ENCODE measurements around the gene TUBA1C. TPM values are rescaled to one million over a fixed set of nuclear protein-coding genes. Genes with fewer than 3 reads are reported as not detected.

TUBA1C gene
- total and polyA plus RNA-seq, 11 donors, result 35.2 to 554 (median 68.8) TPM

- Histone ChIP-seq H3K27ac (no peak overlapping the region), H3K4me1 (peaks cover 0 to 4% (median 2%) of the 10 kb centered on the region in 12 donors), H3K27me3 (peaks cover 0 to 28% (median 3%) of the 10 kb centered on the region in 9 donors), H3K9me3 (no peaks in the 10 kb centered on the region), H3K36me3 (no peaks in the 10 kb centered on the region), H3K4me3 (no peak overlapping the region)
- no peak for DNase-seq
- intact Hi-C loops (cut with DNase I), result loop anchor here in 7 of 10 donors (2.0 to 10.0 kb wide), 6 partner anchors 49 to 227 kb away; partner anchors contain the start of genes C1QL4 (in 3 of the 7) and DNAJC22 (in 1 of the 7)
- WGBS, 4 donors, result 53 to 56% (median 55%) methylated on average over 6 of the region's 6 CpGs
- TF ChIP-seq, protein P1, sequence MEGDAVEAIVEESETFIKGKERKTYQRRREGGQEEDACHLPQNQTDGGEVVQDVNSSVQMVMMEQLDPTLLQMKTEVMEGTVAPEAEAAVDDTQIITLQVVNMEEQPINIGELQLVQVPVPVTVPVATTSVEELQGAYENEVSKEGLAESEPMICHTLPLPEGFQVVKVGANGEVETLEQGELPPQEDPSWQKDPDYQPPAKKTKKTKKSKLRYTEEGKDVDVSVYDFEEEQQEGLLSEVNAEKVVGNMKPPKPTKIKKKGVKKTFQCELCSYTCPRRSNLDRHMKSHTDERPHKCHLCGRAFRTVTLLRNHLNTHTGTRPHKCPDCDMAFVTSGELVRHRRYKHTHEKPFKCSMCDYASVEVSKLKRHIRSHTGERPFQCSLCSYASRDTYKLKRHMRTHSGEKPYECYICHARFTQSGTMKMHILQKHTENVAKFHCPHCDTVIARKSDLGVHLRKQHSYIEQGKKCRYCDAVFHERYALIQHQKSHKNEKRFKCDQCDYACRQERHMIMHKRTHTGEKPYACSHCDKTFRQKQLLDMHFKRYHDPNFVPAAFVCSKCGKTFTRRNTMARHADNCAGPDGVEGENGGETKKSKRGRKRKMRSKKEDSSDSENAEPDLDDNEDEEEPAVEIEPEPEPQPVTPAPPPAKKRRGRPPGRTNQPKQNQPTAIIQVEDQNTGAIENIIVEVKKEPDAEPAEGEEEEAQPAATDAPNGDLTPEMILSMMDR (IDR thresholded peaks at IDR 0.05), result no peak
- no peak for TF ChIP-seq POLR2A (IDR thresholded peaks at IDR 0.05)
- no peak for ATAC-seq
Observed at GRCh38 chr12:49287876-49288275, 23.0 kb downstream of the TUBA1C start.

- H3K4me1 ChIP-seq, result peaks cover 0 to 9% (median 6%) of the 10 kb centered on the region in 12 donors
- peaks cover 0 to 28% (median 3%) of the 10 kb centered on the region in 9 donors for H3K27me3 ChIP-seq
- H3K9me3 ChIP-seq, result no peaks in the 10 kb centered on the region
- TF ChIP-seq, protein P1 (IDR thresholded peaks at IDR 0.05), result peak; percentile 73 to 89 (median 82)
- no peak for TF ChIP-seq POLR2A (IDR thresholded peaks at IDR 0.05)
- DNase-seq (peak in 2 of 5 donors; percentile 40 to 41), ATAC-seq (peak in 2 of 4 donors; percentile 44 to 54)
- H3K27ac ChIP-seq, result no peak overlapping the region
- no peak overlapping the region for H3K4me3 ChIP-seq
- 9 to 14% (median 11%) methylated on average over 11 of the region's 11 CpGs for WGBS, 4 donors
- H3K36me3 ChIP-seq, result no peaks in the 10 kb centered on the region
- intact Hi-C loops (cut with DNase I), result loop anchor here in 7 of 10 donors (2.0 to 10.0 kb wide), 6 partner anchors 49 to 226 kb away; partner anchors contain the start of genes C1QL4 (in 3 of the 7) and DNAJC22 (in 1 of the 7)
Observed at GRCh38 chr12:49288412-49288853, 23.6 kb downstream of the TUBA1C start.

- no peaks in the 10 kb centered on the region for H3K36me3 ChIP-seq
- H3K27me3 ChIP-seq, result peaks cover 0 to 24% (median 2%) of the 10 kb centered on the region in 9 donors
- TF ChIP-seq POLR2A (IDR thresholded peaks at IDR 0.05), result no peak
- TF ChIP-seq, protein P1 (IDR thresholded peaks at IDR 0.05), result no peak
- DNase-seq (no peak), ATAC-seq (no peak)
- peaks cover 0 to 13% (median 7%) of the 10 kb centered on the region in 12 donors for H3K4me1 ChIP-seq
- intact Hi-C loops (cut with DNase I), result loop anchor here in 7 of 10 donors (2.0 to 10.0 kb wide), 6 partner anchors 48 to 226 kb away; partner anchors contain the start of genes C1QL4 (in 3 of the 7) and DNAJC22 (in 1 of the 7)
- no peak overlapping the region for H3K27ac ChIP-seq
- H3K4me3 ChIP-seq, result no peak overlapping the region
- H3K9me3 ChIP-seq, result no peaks in the 10 kb centered on the region
- WGBS, 4 donors, result 67 to 83% (median 82%) methylated on average over 9 of the region's 9 CpGs
Observed at GRCh38 chr12:49288922-49289555, 24.2 kb downstream of the TUBA1C start.

GRCh38 chr12:49292729-49293055 is 27.8 kb downstream of the TUBA1C start:
- Histone ChIP-seq H3K4me1 (peaks cover 0 to 35% (median 18%) of the 10 kb centered on the region in 12 donors), H3K9me3 (no peaks in the 10 kb centered on the region), H3K4me3 (peak overlapping the region in 2 of 12 donors; percentile 28 to 32), H3K27me3 (peaks cover 20 to 46% (median 29%) of the 10 kb centered on the region in 9 donors), H3K36me3 (no peaks in the 10 kb centered on the region), H3K27ac (no peak overlapping the region)
- no peak for TF ChIP-seq POLR2A (IDR thresholded peaks at IDR 0.05)
- intact Hi-C loops (cut with DNase I), result loop anchor here in 2 of 10 donors (5.0 kb wide), 1 partner anchor 45 kb away; the partner anchor contains the start of gene C1QL4 (in 2 of the 2)
- DNase-seq (no peak), ATAC-seq (peak in 2 of 4 donors; percentile 6 to 10)
- 68 to 83% (median 76%) methylated on average over 5 to 7 of the region's 7 CpGs for WGBS, 4 donors
